ENCODE results near the gene SIM1.

SIM1 gene

DNA sequence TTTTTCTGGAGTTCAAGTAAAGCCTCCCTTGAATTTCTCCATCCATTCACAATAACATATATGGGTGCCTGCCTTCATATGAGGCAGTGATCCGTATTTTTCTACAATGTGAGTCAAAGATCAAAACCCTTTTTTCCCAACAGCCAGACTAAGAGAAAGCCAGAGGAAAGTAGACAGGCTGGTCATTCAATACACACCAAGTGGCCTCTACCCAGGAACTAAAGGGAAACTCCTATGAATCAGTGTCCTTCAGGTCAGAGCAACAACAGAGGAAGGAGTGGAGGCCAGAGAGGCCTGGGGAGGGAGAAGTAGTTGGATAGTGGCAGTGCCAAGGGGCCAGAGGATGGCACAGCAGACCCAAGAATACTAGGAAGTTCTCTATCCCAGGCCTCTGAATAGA is 23.8 kb downstream of the SIM1 start:
- Histone ChIP-seq H3K4me2 (ENCODE audit: low read length) (no peak overlapping the region), H3K79me2 (ENCODE audit: control insufficient read depth, insufficient read depth, low read length, poor library complexity) (no peaks in the 10 kb centered on the region), H3K23ac (ENCODE audit: low read length) (no peak overlapping the region), H3K4me3 (ENCODE audit: low read depth, low read length) (no peak overlapping the region), H3K4ac (ENCODE audit: low read depth, low read length) (no peak overlapping the region), H2BK120ac (ENCODE audit: insufficient read depth, low read length, poor library complexity) (no peak overlapping the region), H4K91ac (ENCODE audit: low read depth, low read length) (no peak overlapping the region), H2AK5ac (ENCODE audit: low read length) (no peak overlapping the region), H3K27me3 (ENCODE audit: insufficient read depth, low read length) (no peaks in the 10 kb centered on the region), H3K14ac (ENCODE audit: low read length) (no peak overlapping the region), H3K9ac (ENCODE audit: low read length) (no peak overlapping the region), H3K27ac (ENCODE audit: low read depth, low read length) (no peak overlapping the region), H4K12ac (ENCODE audit: low read depth, low read length) (no peak overlapping the region), H2BK5ac (ENCODE audit: low read depth, low read length, poor library complexity) (no peak overlapping the region), H2BK12ac (ENCODE audit: low read length) (no peak overlapping the region), H3K36me3 (ENCODE audit: control insufficient read depth in 1 of 2, insufficient read depth in 2 of 2, low read length in 2 of 2) (no peaks in the 10 kb centered on the region), H2AFZ (ENCODE audit: insufficient read depth, low read length, poor library complexity) (no peak overlapping the region), H3K9me3 (ENCODE audit: insufficient read depth, low read depth, low read length) (no peaks in the 10 kb centered on the region), H3K4me1 (ENCODE audit: control insufficient read depth in 1 of 2, insufficient read depth in 2 of 2, low read length in 2 of 2) (no peaks in the 10 kb centered on the region), H4K8ac (ENCODE audit: low read depth, low read length) (no peak overlapping the region), H3K18ac (ENCODE audit: low read length) (no peak overlapping the region), H3K79me1 (ENCODE audit: low read length) (no peaks in the 10 kb centered on the region)
- no CpG with 5 or more reads among the region's 1 CpG for WGBS (ENCODE audit: extremely low coverage, insufficient coverage, insufficient read length)
- DNase-seq, result no peak

DNA sequence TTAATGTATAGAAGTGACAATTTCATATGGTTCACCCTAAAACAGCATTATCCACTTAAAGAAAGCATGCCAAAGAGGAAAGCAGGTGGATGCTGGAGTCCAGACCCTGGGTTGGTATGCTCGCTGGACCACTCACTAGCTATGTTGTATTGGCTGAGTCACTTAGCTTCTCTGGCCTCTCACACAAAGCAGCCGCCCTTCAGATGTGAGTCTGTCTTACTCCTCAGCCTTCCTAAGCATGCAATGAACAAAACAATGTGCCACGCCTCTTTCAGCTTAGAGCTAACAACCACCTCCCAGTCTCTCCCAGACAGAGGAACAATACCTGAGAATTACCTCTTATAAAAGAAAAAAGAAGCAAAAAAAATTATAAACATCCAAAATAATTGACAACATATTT is 29.4 kb downstream of the SIM1 start:
- Histone ChIP-seq H3K27ac (ENCODE audit: low read depth, low read length) (no peak overlapping the region), H4K91ac (ENCODE audit: low read depth, low read length) (no peak overlapping the region), H3K9ac (ENCODE audit: low read length) (no peak overlapping the region), H2AFZ (ENCODE audit: insufficient read depth, low read length, poor library complexity) (no peak overlapping the region), H3K9me3 (ENCODE audit: insufficient read depth, low read depth, low read length) (no peaks in the 10 kb centered on the region), H3K79me2 (ENCODE audit: control insufficient read depth, insufficient read depth, low read length, poor library complexity) (no peaks in the 10 kb centered on the region), H2BK5ac (ENCODE audit: low read depth, low read length, poor library complexity) (no peak overlapping the region), H2BK120ac (ENCODE audit: insufficient read depth, low read length, poor library complexity) (no peak overlapping the region), H3K4ac (ENCODE audit: low read depth, low read length) (no peak overlapping the region), H3K4me3 (ENCODE audit: low read depth, low read length) (no peak overlapping the region), H3K23ac (ENCODE audit: low read length) (no peak overlapping the region), H3K27me3 (ENCODE audit: insufficient read depth, low read length) (no peaks in the 10 kb centered on the region), H3K18ac (ENCODE audit: low read length) (no peak overlapping the region), H2BK12ac (ENCODE audit: low read length) (no peak overlapping the region), H4K12ac (ENCODE audit: low read depth, low read length) (no peak overlapping the region), H3K79me1 (ENCODE audit: low read length) (no peaks in the 10 kb centered on the region), H3K4me2 (ENCODE audit: low read length) (no peak overlapping the region), H4K8ac (ENCODE audit: low read depth, low read length) (no peak overlapping the region), H3K4me1 (ENCODE audit: control insufficient read depth in 1 of 2, insufficient read depth in 2 of 2, low read length in 2 of 2) (no peaks in the 10 kb centered on the region), H2AK5ac (ENCODE audit: low read length) (no peak overlapping the region), H3K14ac (ENCODE audit: low read length) (no peak overlapping the region), H3K36me3 (ENCODE audit: control insufficient read depth in 1 of 2, insufficient read depth in 2 of 2, low read length in 2 of 2) (no peaks in the 10 kb centered on the region)
- WGBS (ENCODE audit: extremely low coverage, insufficient coverage, insufficient read length), result no CpG with 5 or more reads among the region's 3 CpGs
- DNase-seq, result peak; percentile 25 to 63

DNA sequence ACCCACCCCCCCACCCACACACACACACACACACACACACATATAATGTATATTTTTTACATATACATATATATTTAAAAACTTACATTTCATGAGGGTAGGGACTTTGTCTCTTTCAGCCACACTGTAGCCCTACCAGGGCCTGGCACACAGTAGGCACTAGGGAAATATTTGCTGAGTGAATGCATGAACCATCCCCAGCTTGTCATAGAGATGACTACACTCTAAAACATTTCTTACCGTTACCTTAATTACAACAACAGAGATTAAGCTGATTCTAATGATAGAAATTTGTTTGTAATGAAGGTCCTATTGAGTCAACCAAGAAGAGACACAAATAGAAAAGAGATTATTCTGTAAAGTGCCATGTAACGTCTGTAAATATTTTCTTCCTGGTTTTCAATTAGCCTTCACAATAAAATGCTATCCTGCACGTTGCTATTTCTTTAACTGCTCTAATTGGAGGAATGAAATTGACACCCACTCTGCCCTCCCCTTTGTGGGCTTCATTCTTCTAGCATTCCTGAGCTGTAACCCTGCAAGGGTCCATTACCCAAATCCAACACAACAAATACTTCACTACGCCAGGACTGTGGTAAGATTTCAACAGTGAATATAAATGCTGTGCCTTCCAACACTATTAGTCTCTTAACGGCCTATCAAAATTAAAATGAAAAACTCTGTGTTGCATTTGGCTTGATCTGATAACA is 30.8 kb downstream of the SIM1 start:
- Histone ChIP-seq H3K4ac (ENCODE audit: low read depth, low read length) (no peak overlapping the region), H3K18ac (ENCODE audit: low read length) (no peak overlapping the region), H3K27me3 (ENCODE audit: insufficient read depth, low read length) (no peaks in the 10 kb centered on the region), H2AK5ac (ENCODE audit: low read length) (no peak overlapping the region), H3K9me3 (ENCODE audit: insufficient read depth, low read depth, low read length) (no peaks in the 10 kb centered on the region), H3K4me3 (ENCODE audit: low read depth, low read length) (no peak overlapping the region), H2BK5ac (ENCODE audit: low read depth, low read length, poor library complexity) (no peak overlapping the region), H4K91ac (ENCODE audit: low read depth, low read length) (no peak overlapping the region), H2BK120ac (ENCODE audit: insufficient read depth, low read length, poor library complexity) (no peak overlapping the region), H3K79me2 (ENCODE audit: control insufficient read depth, insufficient read depth, low read length, poor library complexity) (no peaks in the 10 kb centered on the region), H3K27ac (ENCODE audit: low read depth, low read length) (no peak overlapping the region), H2AFZ (ENCODE audit: insufficient read depth, low read length, poor library complexity) (no peak overlapping the region), H3K14ac (ENCODE audit: low read length) (no peak overlapping the region), H4K8ac (ENCODE audit: low read depth, low read length) (no peak overlapping the region), H3K36me3 (ENCODE audit: control insufficient read depth in 1 of 2, insufficient read depth in 2 of 2, low read length in 2 of 2) (no peaks in the 10 kb centered on the region), H3K79me1 (ENCODE audit: low read length) (no peaks in the 10 kb centered on the region), H4K12ac (ENCODE audit: low read depth, low read length) (no peak overlapping the region), H3K4me2 (ENCODE audit: low read length) (no peak overlapping the region), H3K9ac (ENCODE audit: low read length) (no peak overlapping the region), H3K4me1 (ENCODE audit: control insufficient read depth in 1 of 2, insufficient read depth in 2 of 2, low read length in 2 of 2) (no peaks in the 10 kb centered on the region), H2BK12ac (ENCODE audit: low read length) (no peak overlapping the region), H3K23ac (ENCODE audit: low read length) (no peak overlapping the region)
- WGBS (ENCODE audit: extremely low coverage, insufficient coverage, insufficient read length), result no CpG with 5 or more reads among the region's 5 CpGs
- no peak for DNase-seq

DNA sequence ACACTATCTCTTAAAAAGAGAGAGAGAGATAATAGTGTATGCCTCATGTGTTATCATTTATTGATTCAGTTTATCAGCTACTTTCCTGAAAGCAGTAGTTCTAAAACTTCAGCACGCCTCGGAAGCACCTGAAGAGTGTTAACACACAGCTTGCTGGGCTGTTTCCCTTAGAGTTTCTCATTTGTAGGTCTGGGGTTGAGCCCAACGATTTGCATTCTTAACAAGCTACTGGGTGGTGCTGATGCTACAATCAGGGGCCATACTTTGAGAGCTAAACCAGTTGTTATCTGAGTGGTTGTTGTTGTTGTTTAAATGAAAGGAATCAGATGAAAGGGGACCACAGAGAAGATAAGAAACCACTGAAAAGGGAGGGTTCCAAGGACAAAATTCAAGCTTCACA is 32.6 kb downstream of the SIM1 start:
- Histone ChIP-seq H3K79me1 (ENCODE audit: low read length) (no peaks in the 10 kb centered on the region), H2BK5ac (ENCODE audit: low read depth, low read length, poor library complexity) (no peak overlapping the region), H3K36me3 (ENCODE audit: control insufficient read depth in 1 of 2, insufficient read depth in 2 of 2, low read length in 2 of 2) (no peaks in the 10 kb centered on the region), H4K91ac (ENCODE audit: low read depth, low read length) (no peak overlapping the region), H3K14ac (ENCODE audit: low read length) (no peak overlapping the region), H3K9ac (ENCODE audit: low read length) (no peak overlapping the region), H2BK120ac (ENCODE audit: insufficient read depth, low read length, poor library complexity) (no peak overlapping the region), H2AFZ (ENCODE audit: insufficient read depth, low read length, poor library complexity) (no peak overlapping the region), H2AK5ac (ENCODE audit: low read length) (no peak overlapping the region), H4K12ac (ENCODE audit: low read depth, low read length) (no peak overlapping the region), H2BK12ac (ENCODE audit: low read length) (no peak overlapping the region), H3K27ac (ENCODE audit: low read depth, low read length) (no peak overlapping the region), H3K4me1 (ENCODE audit: control insufficient read depth in 1 of 2, insufficient read depth in 2 of 2, low read length in 2 of 2) (no peaks in the 10 kb centered on the region), H4K8ac (ENCODE audit: low read depth, low read length) (no peak overlapping the region), H3K79me2 (ENCODE audit: control insufficient read depth, insufficient read depth, low read length, poor library complexity) (no peaks in the 10 kb centered on the region), H3K27me3 (ENCODE audit: insufficient read depth, low read length) (no peaks in the 10 kb centered on the region), H3K4me3 (ENCODE audit: low read depth, low read length) (no peak overlapping the region), H3K23ac (ENCODE audit: low read length) (no peak overlapping the region), H3K4ac (ENCODE audit: low read depth, low read length) (no peak overlapping the region), H3K18ac (ENCODE audit: low read length) (no peak overlapping the region), H3K4me2 (ENCODE audit: low read length) (no peak overlapping the region), H3K9me3 (ENCODE audit: insufficient read depth, low read depth, low read length) (no peaks in the 10 kb centered on the region)
- DNase-seq, result no peak
- no CpG with 5 or more reads among the region's 3 CpGs for WGBS (ENCODE audit: extremely low coverage, insufficient coverage, insufficient read length)
